AG04450 (cell line): ENCODE results near the gene TUT1. TPM values are rescaled to one million over a fixed set of nuclear protein-coding genes. Genes with fewer than 3 reads are reported as not detected.

ENCODE experiments used
- CTCF ChIA-PET: fragments of 300-600, 350-600 bp; formaldehyde crosslinking; extraction: SDS; loops from one replicate; lab custom pipeline; 2022; ENCODE audit warnings: antibody characterized with exemption, inconsistent platforms; lab: Charles Lee
- POLR2A ChIA-PET: fragments of 350-600 bp; formaldehyde crosslinking; extraction: SDS; loops from one replicate; lab custom pipeline; 2021; ENCODE audit warnings: antibody characterized with exemption, inconsistent platforms; lab: Yijun Ruan, JAX
- DNase-seq: peaks from one replicate; pipeline ENCODE4 v3.0.0-alpha.2; 2011; ENCODE audit warnings: low read depth, low spot score
- H3K27ac ChIP-seq: one replicate; pipeline ENCODE4 v1.5.1; 2012; ENCODE audit warnings: low read depth, low read length, control low read depth
- H3K27me3 ChIP-seq: one replicate; pipeline ENCODE4 v1.6.0; 2012; ENCODE audit warnings: low read length; ENCODE audit not compliant: control insufficient read depth, insufficient read depth
- H3K4me3 ChIP-seq: 2 replicates; pipeline ENCODE4 v1.5.1; 2011; ENCODE audit warnings: mild to moderate bottlenecking, low read depth, low read length, control low read depth
- H3K9me3 ChIP-seq: 2 replicates; pipeline ENCODE4 v1.5.1; 2012; ENCODE audit warnings: low read length; ENCODE audit not compliant: control insufficient read depth, insufficient read depth
- CTCF ChIP-seq: IDR thresholded peaks from 2 replicates; pipeline ENCODE4 v1.5.1; 2011; ENCODE audit warnings: low read depth, low read length, control low read depth, inconsistent platforms
- polyA plus RNA-seq: library from polyadenylated mRNA; depleted of rRNA; stranded (reverse); fragments of >200 nt; gene quantifications from 2 replicates; pipeline ENCODE4 v1.2.3, GENCODE V29; 2011

Gene TUT1
- polyA plus RNA-seq, 1 experiment = 7.8 TPM

GRCh38 chr11:62540804-62541701 is 50.3 kb downstream of the TUT1 start:
- H3K27ac ChIP-seq = peak overlapping the region; percentile 0
- CTCF ChIA-PET = interaction anchor here (1.2 to 6.2 kb wide), 9 partner anchors 17 to 150 kb away, joined by 3 to 137 read pairs (median 20); partner anchors contain the start of gene SCGB1A1
- POLR2A ChIA-PET = interaction anchor here (0.9 to 1.6 kb wide), 4 partner anchors 12 to 146 kb away, joined by 3 to 12 read pairs (median 5); partner anchors contain the start of genes EEF1G and TUT1

GRCh38 chr11:62539238-62539925 is 51.9 kb downstream of the TUT1 start:
- no peaks in the 10 kb centered on the region for H3K27me3 ChIP-seq
- peak; percentile 78 for DNase-seq
- H3K27ac ChIP-seq = peak overlapping the region; percentile 52
- H3K4me3 ChIP-seq = peak overlapping the region; percentile 46
- ChIA-PET POLR2A (interaction anchor here (0.5 to 1.6 kb wide), 10 partner anchors 14 to 144 kb away, joined by 3 to 7 read pairs (median 3); partner anchors contain the start of genes B3GAT3, C11orf98, CSKMT and EEF1G), CTCF (interaction anchor here (1.2 to 5.1 kb wide), 5 partner anchors 21 to 147 kb away, joined by 3 to 53 read pairs (median 5); no protein-coding TSS in a partner anchor)
- H3K9me3 ChIP-seq = no peaks in the 10 kb centered on the region; the same call in 1 of the 2 replicates
- TF ChIP-seq CTCF = no peak

More at GRCh38 chr11:62540804-62541701, 50.3 kb downstream of the TUT1 start:
- Histone ChIP-seq H3K4me3 (peak overlapping the region; percentile 98), H3K27me3 (no peaks in the 10 kb centered on the region), H3K9me3 (peaks cover 6% of the 10 kb centered on the region; the same call in 1 of the 2 replicates)
- DNase-seq = no peak
- TF ChIP-seq CTCF = no peak

GRCh38 chr11:62538470-62539237 is 52.7 kb downstream of the TUT1 start:
- Histone ChIP-seq H3K4me3 (peak overlapping the region; percentile 46), H3K9me3 (no peaks in the 10 kb centered on the region; the same call in 1 of the 2 replicates), H3K27me3 (no peaks in the 10 kb centered on the region), H3K27ac (peak overlapping the region; percentile 39)
- no peak for DNase-seq
- no peak for TF ChIP-seq CTCF
- ChIA-PET CTCF (interaction anchor here (1.2 to 5.1 kb wide), 3 partner anchors 22 to 144 kb away, joined by 4 to 53 read pairs (median 20); no protein-coding TSS in a partner anchor), POLR2A (interaction anchor here (0.5 to 1.4 kb wide), 7 partner anchors 14 to 126 kb away, joined by 3 to 6 read pairs (median 3); partner anchors contain the start of genes B3GAT3, C11orf98, CSKMT and EML3)

GRCh38 chr11:62536301-62536957 is 54.9 kb downstream of the TUT1 start:
- H3K27ac ChIP-seq = no peak overlapping the region
- ChIA-PET POLR2A (no interaction called here), CTCF (interaction anchor here (5.1 kb wide), 1 partner anchor 112 kb away, joined by 53 read pairs; no protein-coding TSS in a partner anchor)
- DNase-seq = no peak
- no peaks in the 10 kb centered on the region for H3K9me3 ChIP-seq
- no peak overlapping the region for H3K4me3 ChIP-seq
- no peaks in the 10 kb centered on the region for H3K27me3 ChIP-seq
- TF ChIP-seq CTCF = no peak
